HepG2 (cell line): ENCODE measurements around the gene ZNF276. TPM values are rescaled to one million over a fixed set of nuclear protein-coding genes. Genes with fewer than 3 reads are reported as not detected.

Experiments
- AGO1 ChIP-seq: fragments of 200-400 bp; formaldehyde crosslinking; IDR thresholded peaks from 2 replicates; pipeline ENCODE4 v1.6.1; 2017; ENCODE audit warnings: mild to moderate bottlenecking, low read depth, low read length, moderate library complexity; ENCODE audit not compliant: poor library complexity, severe bottlenecking
- CENPX ChIP-seq: sonication (generic); formaldehyde crosslinking; IDR thresholded peaks from 2 replicates; pipeline ENCODE4 v1.9.0; 2021; ENCODE audit warnings: mild to moderate bottlenecking, missing genetic modification reagents, moderate library complexity
- FOSL2 ChIP-seq: sonication (generic); formaldehyde crosslinking; IDR thresholded peaks from 2 replicates; pipeline ENCODE4 v1.4.0; 2020; ENCODE audit warnings: missing genetic modification reagents
- GABPB1 ChIP-seq: IDR thresholded peaks from 2 replicates; pipeline ENCODE4 v1.6.1; 2016; ENCODE audit warnings: mild to moderate bottlenecking, missing genetic modification reagents, moderate library complexity, missing compliant biosample characterization
- HDAC2 ChIP-seq: sonication (generic); formaldehyde crosslinking; IDR thresholded peaks from 2 replicates; pipeline ENCODE4 v1.4.0; 2020; ENCODE audit warnings: missing genetic modification reagents
- IKZF5 ChIP-seq: IDR thresholded peaks from 2 replicates; pipeline ENCODE4 v1.6.1; 2018; ENCODE audit warnings: missing genetic modification reagents, mild to moderate bottlenecking, missing compliant biosample characterization
- MEIS1 ChIP-seq: sonication (generic); formaldehyde crosslinking; IDR thresholded peaks from 2 replicates; pipeline ENCODE4 v1.9.0; 2021; ENCODE audit warnings: mild to moderate bottlenecking, missing genetic modification reagents, moderate library complexity, borderline replicate concordance
- MTA3 ChIP-seq: sonication (generic); formaldehyde crosslinking; IDR thresholded peaks from 2 replicates; pipeline ENCODE4 v1.4.0; 2020; ENCODE audit warnings: missing genetic modification reagents
- NFKBIZ ChIP-seq: IDR thresholded peaks from 2 replicates; pipeline ENCODE4 v1.6.1; 2018; ENCODE audit warnings: missing genetic modification reagents, missing compliant biosample characterization
- RFXAP ChIP-seq: sonication (generic); formaldehyde crosslinking; IDR thresholded peaks from 2 replicates; pipeline ENCODE4 v1.4.0; 2020; ENCODE audit warnings: missing genetic modification reagents, borderline replicate concordance
- SIN3B ChIP-seq: fragments of 150-350 bp; IDR thresholded peaks from 2 replicates; pipeline ENCODE4 v1.6.1; 2014; ENCODE audit warnings: low read length
- SNAPC2 ChIP-seq: sonication (generic); formaldehyde crosslinking; IDR thresholded peaks from 2 replicates; pipeline ENCODE4 v1.8.1; 2022; ENCODE audit warnings: mild to moderate bottlenecking, missing genetic modification reagents
- STAG1 ChIP-seq: sonication (generic); formaldehyde crosslinking; IDR thresholded peaks from 2 replicates; pipeline ENCODE4 v1.4.0; 2020; ENCODE audit warnings: missing genetic modification reagents
- XBP1 ChIP-seq: sonication (generic); formaldehyde crosslinking; IDR thresholded peaks from 2 replicates; pipeline ENCODE4 v1.5.0; 2020; ENCODE audit warnings: missing genetic modification reagents
- XRCC5 ChIP-seq: fragments of 200-400 bp; formaldehyde crosslinking; optimal IDR thresholded peaks from 2 replicates; pipeline ENCODE3; 2017; ENCODE audit warnings: mild to moderate bottlenecking, low read length
- ZBTB21 ChIP-seq: sonication (generic); formaldehyde crosslinking; IDR thresholded peaks from 2 replicates; pipeline ENCODE4 v1.4.0; 2020; ENCODE audit warnings: missing genetic modification reagents
- ZFP37 ChIP-seq: sonication (generic); formaldehyde crosslinking; IDR thresholded peaks from 2 replicates; pipeline ENCODE4 v1.4.0; 2020; ENCODE audit warnings: missing genetic modification reagents, borderline replicate concordance
- ZNF512 ChIP-seq: sonication (generic); formaldehyde crosslinking; IDR thresholded peaks from 2 replicates; pipeline ENCODE4 v1.4.0; 2020; ENCODE audit warnings: mild to moderate bottlenecking, missing genetic modification reagents
- ZNF839 ChIP-seq: sonication (generic); formaldehyde crosslinking; IDR thresholded peaks from 2 replicates; pipeline ENCODE4 v1.4.0; 2020; ENCODE audit warnings: missing genetic modification reagents, mild to moderate bottlenecking, borderline replicate concordance
- ZSCAN20 ChIP-seq: sonication (generic); formaldehyde crosslinking; IDR thresholded peaks from 2 replicates; pipeline ENCODE4 v1.4.0; 2020; ENCODE audit warnings: missing genetic modification reagents, mild to moderate bottlenecking, borderline replicate concordance
- polyA plus RNA-seq, 8 experiments: library from polyadenylated mRNA; depleted of rRNA in 3 of 8; stranded (reverse) in 7 of 8; unstranded in 1 of 8; fragments of >200 nt; fragmentation: Illumina TruSeq in 4 of 8; extraction: Trizol in 4 of 8; gene quantifications; 2 replicates each; pipeline versions ENCODE4 v1.2.1 to v1.2.3, GENCODE V29; 2011 to 2016; ENCODE audit warnings: low read depth in 4 of 8, missing spikeins in 1 of 8, mixed read lengths in 1 of 8; ENCODE audit not compliant: insufficient read depth in 1 of 8
- total RNA-seq, 5 experiments: library from RNA; depleted of rRNA; stranded (reverse); fragments of >200 nt; fragmentation: Illumina TruSeq; extraction: Trizol; gene quantifications; 2 replicates each; pipeline ENCODE4 v1.2.3, GENCODE V29; 2016; ENCODE audit warnings: low read depth in 1 of 5
- TF ChIP-seq, protein P1 (sequence below): sonication (generic); formaldehyde crosslinking; IDR thresholded peaks from 2 replicates; pipeline ENCODE4 v1.5.1; 2020; ENCODE audit warnings: missing genetic modification reagents, mild to moderate bottlenecking, borderline replicate concordance
- TF ChIP-seq, protein P2 (sequence below): sonication (generic); formaldehyde crosslinking; IDR thresholded peaks from 2 replicates; pipeline ENCODE4 v1.4.0; 2020; ENCODE audit warnings: missing genetic modification reagents, borderline replicate concordance
- TF ChIP-seq, protein P3 (sequence below): sonication (generic); formaldehyde crosslinking; IDR thresholded peaks from 2 replicates; pipeline ENCODE4 v1.8.1; 2023; ENCODE audit warnings: mild to moderate bottlenecking, missing genetic modification reagents

Gene ZNF276
- total and polyA plus RNA-seq, 2 of the 13 experiments (the other 11 are each of a cell fraction or from before 2014, with no cell fraction given) = 17.7 to 18.0 TPM

- TF ChIP-seq, protein P1, sequence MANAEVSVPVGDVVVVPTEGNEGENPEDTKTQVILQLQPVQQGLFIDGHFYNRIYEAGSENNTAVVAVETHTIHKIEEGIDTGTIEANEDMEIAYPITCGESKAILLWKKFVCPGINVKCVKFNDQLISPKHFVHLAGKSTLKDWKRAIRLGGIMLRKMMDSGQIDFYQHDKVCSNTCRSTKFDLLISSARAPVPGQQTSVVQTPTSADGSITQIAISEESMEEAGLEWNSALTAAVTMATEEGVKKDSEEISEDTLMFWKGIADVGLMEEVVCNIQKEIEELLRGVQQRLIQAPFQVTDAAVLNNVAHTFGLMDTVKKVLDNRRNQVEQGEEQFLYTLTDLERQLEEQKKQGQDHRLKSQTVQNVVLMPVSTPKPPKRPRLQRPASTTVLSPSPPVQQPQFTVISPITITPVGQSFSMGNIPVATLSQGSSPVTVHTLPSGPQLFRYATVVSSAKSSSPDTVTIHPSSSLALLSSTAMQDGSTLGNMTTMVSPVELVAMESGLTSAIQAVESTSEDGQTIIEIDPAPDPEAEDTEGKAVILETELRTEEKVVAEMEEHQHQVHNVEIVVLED (CRISPR knock-in tag) = peak; percentile 55; the same call in 1 of the 2 replicates
- TF ChIP-seq ZSCAN20 (peak; percentile 70), RFXAP (peak; percentile 91; the same call in 1 of the 2 replicates), XBP1 (CRISPR knock-in tag) (peak; percentile 56; the same call in 1 of the 2 replicates), MEIS1 (CRISPR knock-in tag) (peak; percentile 72), ZNF839 (CRISPR knock-in tag) (peak; percentile 40), IKZF5 (peak; percentile 66; the same call in 1 of the 2 replicates), GABPB1 (CRISPR knock-in tag) (peak; percentile 72), MTA3 (no peak), FOSL2 (CRISPR knock-in tag) (peak; percentile 84), NFKBIZ (CRISPR knock-in tag) (0 out of 2 replicates have a peak, but pooled peaks have one; percentile 59), ZNF512 (CRISPR knock-in tag) (no peak), CENPX (CRISPR knock-in tag) (no peak), HDAC2 (peak; percentile 91), XRCC5 (peak; percentile 97), AGO1 (peak; percentile 24), ZFP37 (CRISPR knock-in tag) (peak; percentile 61; the same call in 1 of the 2 replicates), SIN3B (peak; percentile 57; the same call in 1 of the 2 replicates), ZBTB21 (peak; percentile 97), SNAPC2 (CRISPR knock-in tag) (no peak; the same call in 1 of the 2 replicates), STAG1 (peak; percentile 75)
- TF ChIP-seq, protein P2, sequence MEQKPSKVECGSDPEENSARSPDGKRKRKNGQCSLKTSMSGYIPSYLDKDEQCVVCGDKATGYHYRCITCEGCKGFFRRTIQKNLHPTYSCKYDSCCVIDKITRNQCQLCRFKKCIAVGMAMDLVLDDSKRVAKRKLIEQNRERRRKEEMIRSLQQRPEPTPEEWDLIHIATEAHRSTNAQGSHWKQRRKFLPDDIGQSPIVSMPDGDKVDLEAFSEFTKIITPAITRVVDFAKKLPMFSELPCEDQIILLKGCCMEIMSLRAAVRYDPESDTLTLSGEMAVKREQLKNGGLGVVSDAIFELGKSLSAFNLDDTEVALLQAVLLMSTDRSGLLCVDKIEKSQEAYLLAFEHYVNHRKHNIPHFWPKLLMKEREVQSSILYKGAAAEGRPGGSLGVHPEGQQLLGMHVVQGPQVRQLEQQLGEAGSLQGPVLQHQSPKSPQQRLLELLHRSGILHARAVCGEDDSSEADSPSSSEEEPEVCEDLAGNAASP (CRISPR knock-in tag) = peak; percentile 80
- TF ChIP-seq, protein P3, sequence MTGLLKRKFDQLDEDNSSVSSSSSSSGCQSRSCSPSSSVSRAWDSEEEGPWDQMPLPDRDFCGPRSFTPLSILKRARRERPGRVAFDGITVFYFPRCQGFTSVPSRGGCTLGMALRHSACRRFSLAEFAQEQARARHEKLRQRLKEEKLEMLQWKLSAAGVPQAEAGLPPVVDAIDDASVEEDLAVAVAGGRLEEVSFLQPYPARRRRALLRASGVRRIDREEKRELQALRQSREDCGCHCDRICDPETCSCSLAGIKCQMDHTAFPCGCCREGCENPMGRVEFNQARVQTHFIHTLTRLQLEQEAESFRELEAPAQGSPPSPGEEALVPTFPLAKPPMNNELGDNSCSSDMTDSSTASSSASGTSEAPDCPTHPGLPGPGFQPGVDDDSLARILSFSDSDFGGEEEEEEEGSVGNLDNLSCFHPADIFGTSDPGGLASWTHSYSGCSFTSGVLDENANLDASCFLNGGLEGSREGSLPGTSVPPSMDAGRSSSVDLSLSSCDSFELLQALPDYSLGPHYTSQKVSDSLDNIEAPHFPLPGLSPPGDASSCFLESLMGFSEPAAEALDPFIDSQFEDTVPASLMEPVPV = peak; percentile 71; the same call in 1 of the 2 replicates
Measured at GRCh38 chr16:89700100-89700648, 21.2 kb upstream of the ZNF276 start (continued).
